K562 (cell line): ENCODE results near the gene HSPA1L. TPM values are rescaled to one million over a fixed set of nuclear protein-coding genes. Genes with fewer than 3 reads are reported as not detected.

Source experiments
- SAP30 ChIP-seq: fragments of 200-600 bp; sonication (generic); IDR thresholded peaks from 2 replicates; pipeline ENCODE4 v1.6.1; 2012; ENCODE audit warnings: borderline replicate concordance, low read depth, mild to moderate bottlenecking, moderate library complexity, low read length, control low read depth, inconsistent platforms; ENCODE audit not compliant: insufficient read depth, poor library complexity, severe bottlenecking
- SMAD1 ChIP-seq: fragments of 150-350 bp; IDR thresholded peaks from 2 replicates; pipeline ENCODE4 v1.6.1; 2014; ENCODE audit warnings: low read length, low read depth; ENCODE audit not compliant: partially characterized antibody
- SMC3 ChIP-seq: conservative IDR thresholded peaks from 2 replicates; pipeline ENCODE4 v1.6.1; 2011; ENCODE audit warnings: low read depth, low read length, improper control_type of control experiment; ENCODE audit not compliant: insufficient read depth
- TRIM24 ChIP-seq, 2 experiments: fragments of 450-650 bp; IDR thresholded peaks; 2 replicates each; pipeline ENCODE4 v1.6.1; 2016
- ZFX ChIP-seq: sonication (generic); formaldehyde crosslinking; IDR thresholded peaks from 2 replicates; pipeline ENCODE4 v1.8.0; 2022; ENCODE audit warnings: mild to moderate bottlenecking, missing genetic modification reagents, moderate library complexity
- ZNF212 ChIP-seq: fragments of 450-650 bp; formaldehyde crosslinking; IDR thresholded peaks from 2 replicates; pipeline ENCODE4 v1.4.0; 2020; ENCODE audit warnings: mild to moderate bottlenecking
- ZNF384 ChIP-seq: IDR thresholded peaks from 2 replicates; pipeline ENCODE4 v1.6.1; 2012; ENCODE audit warnings: low read depth, low read length, improper control_type of control experiment
- polyA plus RNA-seq, 8 experiments: library from polyadenylated mRNA; depleted of rRNA in 4 of 8; stranded (reverse) in 5 of 8; unstranded in 3 of 8; fragments of >200 nt; fragmentation: Nextera tagmentation in 2 of 8; fragmentation: Illumina TruSeq in 1 of 8; extraction: Ambion mirVana in 2 of 8; extraction: Trizol in 1 of 8; gene quantifications; 2 replicates each; pipeline versions ENCODE4 v1.2.1 to v1.2.3, GENCODE V29; 2011 to 2014; ENCODE audit warnings: inconsistent platforms in 1 of 8, missing spikeins in 1 of 8
- total RNA-seq, 7 experiments: library from RNA; depleted of rRNA in 6 of 7; stranded (reverse); fragments of >200 nt in 6 of 7; fragmentation: Illumina TruSeq in 2 of 7; extraction: Trizol in 2 of 7; gene quantifications; 2 replicates each; pipeline versions ENCODE4 v1.2.1 to v1.2.3, GENCODE V29; 2011 to 2021; ENCODE audit warnings: low replicate concordance in 1 of 7
- TF ChIP-seq, protein P1 (sequence below): fragments of 250-450 bp; sonication (Bioruptor Pico); IDR thresholded peaks from 2 replicates; pipeline ENCODE4 v1.4.0; 2020; ENCODE audit warnings: mild to moderate bottlenecking, moderate library complexity
- TF ChIP-seq, protein P2 (sequence below): fragments of 450-650 bp; IDR thresholded peaks from 2 replicates; pipeline ENCODE4 v1.6.1; 2016; ENCODE audit warnings: mild to moderate bottlenecking, moderate library complexity

The HSPA1L gene
- total and polyA plus RNA-seq, 9 of the 15 experiments (the other 6 are each of a cell fraction or from before 2014, with no cell fraction given) = 0.14 to 2.1 (median 1.3) TPM

DNA sequence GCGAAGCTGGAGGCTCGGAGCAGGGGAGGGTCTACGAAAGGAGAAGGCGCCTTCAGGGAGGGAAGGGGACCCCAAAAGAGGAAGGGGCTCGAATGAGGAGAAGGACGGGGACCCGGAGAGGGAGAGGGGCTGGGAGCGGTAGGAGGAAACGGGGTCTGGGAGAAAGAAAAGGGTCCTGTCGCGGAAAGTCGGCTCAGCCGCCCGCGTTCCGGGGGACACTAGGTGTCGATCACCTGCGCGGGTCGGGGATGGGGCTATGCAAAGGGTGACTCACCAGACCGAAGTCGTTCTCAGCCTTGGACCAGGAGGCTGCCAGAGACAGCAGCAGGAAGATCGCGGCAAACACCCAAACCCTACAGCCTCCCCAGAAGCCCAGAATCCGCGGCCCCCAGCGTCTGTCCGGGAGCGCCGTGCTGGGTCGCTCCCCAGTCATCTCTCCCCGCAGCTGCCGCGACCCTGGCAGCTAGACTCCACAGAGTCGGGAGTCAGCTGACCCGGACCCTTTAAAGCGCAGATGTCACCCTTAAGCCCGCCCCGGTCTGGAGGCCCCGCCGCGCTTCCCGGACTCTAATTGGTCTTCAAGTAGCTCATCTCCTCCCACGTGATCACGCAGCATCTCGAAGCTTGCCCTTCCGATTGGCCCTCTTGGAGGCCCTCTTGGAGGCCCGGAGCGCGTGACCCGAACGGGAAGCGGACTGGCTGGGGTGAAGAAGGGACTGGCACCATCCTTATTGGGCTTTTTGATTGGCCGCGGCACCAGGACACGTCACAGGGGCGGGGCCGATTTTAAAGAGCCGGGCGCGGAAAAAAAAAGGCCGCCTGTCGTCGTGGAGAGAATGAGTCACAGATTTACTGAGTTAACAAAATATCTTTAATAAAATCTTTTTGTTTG, 47.5 kb upstream of the HSPA1L start, which contains the start of gene NEU1 (continued):
- TF ChIP-seq ZFX (CRISPR knock-in tag) (peak; percentile 55; the same call in 1 of the 2 replicates), SMC3 (peak; percentile 27; the same call in 1 of the 2 replicates), SAP30 (peak; percentile 100), ZNF384 (peak; percentile 98), SMAD1 (no peak), TRIM24 (IDR thresholded peaks at IDR 0.05) (no peak), ZNF212 (peak; percentile 84; the same call in 1 of the 2 replicates)
- TF ChIP-seq, protein P1, sequence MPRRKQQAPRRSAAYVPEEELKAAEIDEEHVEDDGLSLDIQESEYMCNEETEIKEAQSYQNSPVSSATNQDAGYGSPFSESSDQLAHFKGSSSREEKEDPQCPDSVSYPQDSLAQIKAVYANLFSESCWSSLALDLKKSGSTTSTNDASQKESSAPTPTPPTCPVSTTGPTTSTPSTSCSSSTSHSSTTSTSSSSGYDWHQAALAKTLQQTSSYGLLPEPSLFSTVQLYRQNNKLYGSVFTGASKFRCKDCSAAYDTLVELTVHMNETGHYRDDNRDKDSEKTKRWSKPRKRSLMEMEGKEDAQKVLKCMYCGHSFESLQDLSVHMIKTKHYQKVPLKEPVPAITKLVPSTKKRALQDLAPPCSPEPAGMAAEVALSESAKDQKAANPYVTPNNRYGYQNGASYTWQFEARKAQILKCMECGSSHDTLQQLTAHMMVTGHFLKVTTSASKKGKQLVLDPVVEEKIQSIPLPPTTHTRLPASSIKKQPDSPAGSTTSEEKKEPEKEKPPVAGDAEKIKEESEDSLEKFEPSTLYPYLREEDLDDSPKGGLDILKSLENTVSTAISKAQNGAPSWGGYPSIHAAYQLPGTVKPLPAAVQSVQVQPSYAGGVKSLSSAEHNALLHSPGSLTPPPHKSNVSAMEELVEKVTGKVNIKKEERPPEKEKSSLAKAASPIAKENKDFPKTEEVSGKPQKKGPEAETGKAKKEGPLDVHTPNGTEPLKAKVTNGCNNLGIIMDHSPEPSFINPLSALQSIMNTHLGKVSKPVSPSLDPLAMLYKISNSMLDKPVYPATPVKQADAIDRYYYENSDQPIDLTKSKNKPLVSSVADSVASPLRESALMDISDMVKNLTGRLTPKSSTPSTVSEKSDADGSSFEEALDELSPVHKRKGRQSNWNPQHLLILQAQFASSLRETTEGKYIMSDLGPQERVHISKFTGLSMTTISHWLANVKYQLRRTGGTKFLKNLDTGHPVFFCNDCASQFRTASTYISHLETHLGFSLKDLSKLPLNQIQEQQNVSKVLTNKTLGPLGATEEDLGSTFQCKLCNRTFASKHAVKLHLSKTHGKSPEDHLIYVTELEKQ = 0 out of 2 replicates have a peak, but pooled peaks have one; percentile 13
- TF ChIP-seq, protein P2, sequence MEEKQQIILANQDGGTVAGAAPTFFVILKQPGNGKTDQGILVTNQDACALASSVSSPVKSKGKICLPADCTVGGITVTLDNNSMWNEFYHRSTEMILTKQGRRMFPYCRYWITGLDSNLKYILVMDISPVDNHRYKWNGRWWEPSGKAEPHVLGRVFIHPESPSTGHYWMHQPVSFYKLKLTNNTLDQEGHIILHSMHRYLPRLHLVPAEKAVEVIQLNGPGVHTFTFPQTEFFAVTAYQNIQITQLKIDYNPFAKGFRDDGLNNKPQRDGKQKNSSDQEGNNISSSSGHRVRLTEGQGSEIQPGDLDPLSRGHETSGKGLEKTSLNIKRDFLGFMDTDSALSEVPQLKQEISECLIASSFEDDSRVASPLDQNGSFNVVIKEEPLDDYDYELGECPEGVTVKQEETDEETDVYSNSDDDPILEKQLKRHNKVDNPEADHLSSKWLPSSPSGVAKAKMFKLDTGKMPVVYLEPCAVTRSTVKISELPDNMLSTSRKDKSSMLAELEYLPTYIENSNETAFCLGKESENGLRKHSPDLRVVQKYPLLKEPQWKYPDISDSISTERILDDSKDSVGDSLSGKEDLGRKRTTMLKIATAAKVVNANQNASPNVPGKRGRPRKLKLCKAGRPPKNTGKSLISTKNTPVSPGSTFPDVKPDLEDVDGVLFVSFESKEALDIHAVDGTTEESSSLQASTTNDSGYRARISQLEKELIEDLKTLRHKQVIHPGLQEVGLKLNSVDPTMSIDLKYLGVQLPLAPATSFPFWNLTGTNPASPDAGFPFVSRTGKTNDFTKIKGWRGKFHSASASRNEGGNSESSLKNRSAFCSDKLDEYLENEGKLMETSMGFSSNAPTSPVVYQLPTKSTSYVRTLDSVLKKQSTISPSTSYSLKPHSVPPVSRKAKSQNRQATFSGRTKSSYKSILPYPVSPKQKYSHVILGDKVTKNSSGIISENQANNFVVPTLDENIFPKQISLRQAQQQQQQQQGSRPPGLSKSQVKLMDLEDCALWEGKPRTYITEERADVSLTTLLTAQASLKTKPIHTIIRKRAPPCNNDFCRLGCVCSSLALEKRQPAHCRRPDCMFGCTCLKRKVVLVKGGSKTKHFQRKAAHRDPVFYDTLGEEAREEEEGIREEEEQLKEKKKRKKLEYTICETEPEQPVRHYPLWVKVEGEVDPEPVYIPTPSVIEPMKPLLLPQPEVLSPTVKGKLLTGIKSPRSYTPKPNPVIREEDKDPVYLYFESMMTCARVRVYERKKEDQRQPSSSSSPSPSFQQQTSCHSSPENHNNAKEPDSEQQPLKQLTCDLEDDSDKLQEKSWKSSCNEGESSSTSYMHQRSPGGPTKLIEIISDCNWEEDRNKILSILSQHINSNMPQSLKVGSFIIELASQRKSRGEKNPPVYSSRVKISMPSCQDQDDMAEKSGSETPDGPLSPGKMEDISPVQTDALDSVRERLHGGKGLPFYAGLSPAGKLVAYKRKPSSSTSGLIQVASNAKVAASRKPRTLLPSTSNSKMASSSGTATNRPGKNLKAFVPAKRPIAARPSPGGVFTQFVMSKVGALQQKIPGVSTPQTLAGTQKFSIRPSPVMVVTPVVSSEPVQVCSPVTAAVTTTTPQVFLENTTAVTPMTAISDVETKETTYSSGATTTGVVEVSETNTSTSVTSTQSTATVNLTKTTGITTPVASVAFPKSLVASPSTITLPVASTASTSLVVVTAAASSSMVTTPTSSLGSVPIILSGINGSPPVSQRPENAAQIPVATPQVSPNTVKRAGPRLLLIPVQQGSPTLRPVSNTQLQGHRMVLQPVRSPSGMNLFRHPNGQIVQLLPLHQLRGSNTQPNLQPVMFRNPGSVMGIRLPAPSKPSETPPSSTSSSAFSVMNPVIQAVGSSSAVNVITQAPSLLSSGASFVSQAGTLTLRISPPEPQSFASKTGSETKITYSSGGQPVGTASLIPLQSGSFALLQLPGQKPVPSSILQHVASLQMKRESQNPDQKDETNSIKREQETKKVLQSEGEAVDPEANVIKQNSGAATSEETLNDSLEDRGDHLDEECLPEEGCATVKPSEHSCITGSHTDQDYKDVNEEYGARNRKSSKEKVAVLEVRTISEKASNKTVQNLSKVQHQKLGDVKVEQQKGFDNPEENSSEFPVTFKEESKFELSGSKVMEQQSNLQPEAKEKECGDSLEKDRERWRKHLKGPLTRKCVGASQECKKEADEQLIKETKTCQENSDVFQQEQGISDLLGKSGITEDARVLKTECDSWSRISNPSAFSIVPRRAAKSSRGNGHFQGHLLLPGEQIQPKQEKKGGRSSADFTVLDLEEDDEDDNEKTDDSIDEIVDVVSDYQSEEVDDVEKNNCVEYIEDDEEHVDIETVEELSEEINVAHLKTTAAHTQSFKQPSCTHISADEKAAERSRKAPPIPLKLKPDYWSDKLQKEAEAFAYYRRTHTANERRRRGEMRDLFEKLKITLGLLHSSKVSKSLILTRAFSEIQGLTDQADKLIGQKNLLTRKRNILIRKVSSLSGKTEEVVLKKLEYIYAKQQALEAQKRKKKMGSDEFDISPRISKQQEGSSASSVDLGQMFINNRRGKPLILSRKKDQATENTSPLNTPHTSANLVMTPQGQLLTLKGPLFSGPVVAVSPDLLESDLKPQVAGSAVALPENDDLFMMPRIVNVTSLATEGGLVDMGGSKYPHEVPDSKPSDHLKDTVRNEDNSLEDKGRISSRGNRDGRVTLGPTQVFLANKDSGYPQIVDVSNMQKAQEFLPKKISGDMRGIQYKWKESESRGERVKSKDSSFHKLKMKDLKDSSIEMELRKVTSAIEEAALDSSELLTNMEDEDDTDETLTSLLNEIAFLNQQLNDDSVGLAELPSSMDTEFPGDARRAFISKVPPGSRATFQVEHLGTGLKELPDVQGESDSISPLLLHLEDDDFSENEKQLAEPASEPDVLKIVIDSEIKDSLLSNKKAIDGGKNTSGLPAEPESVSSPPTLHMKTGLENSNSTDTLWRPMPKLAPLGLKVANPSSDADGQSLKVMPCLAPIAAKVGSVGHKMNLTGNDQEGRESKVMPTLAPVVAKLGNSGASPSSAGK = peak; percentile 86
